Measurements from ENCODE around the gene PCDHB8.
"Not testable (repeated sequence)": the region's sequence is repeated elsewhere in the genome, so short reads cannot be mapped to it uniquely, and the experiment has no call there.

The PCDHB8 gene

DNA sequence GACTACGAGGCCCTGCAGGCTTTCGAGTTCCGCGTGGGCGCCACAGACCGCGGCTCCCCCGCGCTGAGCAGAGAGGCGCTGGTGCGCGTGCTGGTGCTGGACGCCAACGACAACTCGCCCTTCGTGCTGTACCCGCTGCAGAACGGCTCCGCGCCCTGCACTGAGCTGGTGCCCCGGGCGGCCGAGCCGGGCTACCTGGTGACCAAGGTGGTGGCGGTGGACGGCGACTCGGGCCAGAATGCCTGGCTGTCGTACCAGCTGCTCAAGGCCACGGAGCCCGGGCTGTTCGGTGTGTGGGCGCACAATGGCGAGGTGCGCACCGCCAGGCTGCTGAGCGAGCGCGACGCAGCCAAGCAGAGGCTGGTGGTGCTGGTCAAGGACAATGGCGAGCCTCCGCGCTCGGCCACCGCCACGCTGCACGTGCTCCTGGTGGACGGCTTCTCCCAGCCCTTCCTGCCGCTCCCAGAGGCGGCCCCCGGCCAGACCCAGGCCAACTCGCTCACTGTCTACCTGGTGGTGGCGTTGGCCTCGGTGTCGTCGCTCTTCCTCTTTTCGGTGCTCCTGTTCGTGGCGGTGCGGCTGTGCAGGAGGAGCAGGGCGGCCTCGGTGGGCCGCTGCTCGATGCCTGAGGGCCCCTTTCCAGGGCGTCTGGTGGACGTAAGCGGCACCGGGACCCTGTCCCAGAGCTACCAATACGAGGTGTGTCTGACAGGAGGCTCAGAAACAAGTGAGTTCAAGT lies 6.7 kb downstream of the PCDHB8 start:
- DNase-seq, result not testable (repeated sequence)

DNA sequence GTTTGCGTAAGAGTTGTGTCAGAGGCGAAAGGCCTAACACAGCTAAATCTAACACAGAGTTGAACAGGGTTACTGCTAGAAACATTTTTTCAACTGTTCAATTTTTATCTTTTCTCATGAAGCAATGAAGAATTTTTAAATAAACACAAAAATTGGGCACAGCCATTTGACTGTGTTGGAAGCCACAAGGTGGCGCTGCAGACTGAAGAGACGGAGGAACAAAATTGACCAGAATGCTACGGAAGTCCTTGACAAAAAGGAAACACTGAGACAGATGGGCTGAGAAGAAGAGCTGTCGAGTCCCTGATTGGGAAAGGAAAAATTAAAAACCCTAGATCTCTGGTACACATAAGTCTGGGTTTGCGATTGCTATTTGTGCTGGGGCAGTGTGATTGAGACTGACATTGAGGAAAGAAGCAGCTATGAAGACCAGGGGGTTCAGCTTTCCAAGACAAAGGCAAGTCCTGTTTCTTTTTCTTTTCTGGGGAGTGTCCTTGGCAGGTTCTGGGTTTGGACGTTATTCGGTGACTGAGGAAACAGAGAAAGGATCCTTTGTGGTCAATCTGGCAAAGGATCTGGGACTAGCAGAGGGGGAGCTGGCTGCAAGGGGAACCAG lies 9.4 kb downstream of the PCDHB8 start, which contains the start of gene PCDHB9:
Gene PCDHB9, plus strand, starts transcription at position 265 of the 616 bp plus-strand sequence. Its CDS starts 158 bp downstream, at position 423.
- no peak for DNase-seq

- not testable (repeated sequence) for DNase-seq
Observed at GRCh38 chr5:141188682-141189081, 11.1 kb downstream of the PCDHB8 start.

DNA sequence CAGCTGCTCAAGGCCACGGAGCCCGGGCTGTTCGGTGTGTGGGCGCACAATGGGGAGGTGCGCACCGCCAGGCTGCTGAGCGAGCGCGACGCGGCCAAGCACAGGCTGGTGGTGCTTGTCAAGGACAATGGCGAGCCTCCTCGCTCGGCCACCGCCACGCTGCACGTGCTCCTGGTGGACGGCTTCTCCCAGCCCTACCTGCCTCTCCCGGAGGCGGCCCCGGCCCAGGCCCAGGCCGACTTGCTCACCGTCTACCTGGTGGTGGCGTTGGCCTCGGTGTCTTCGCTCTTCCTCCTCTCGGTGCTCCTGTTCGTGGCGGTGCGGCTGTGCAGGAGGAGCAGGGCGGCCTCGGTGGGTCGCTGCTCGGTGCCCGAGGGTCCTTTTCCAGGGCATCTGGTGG lies 11.5 kb downstream of the PCDHB8 start:
- DNase-seq, result not testable (repeated sequence)

GRCh38 chr5:141192110-141192725 lies 14.6 kb downstream of the PCDHB8 start, which contains the start of gene PCDHB10:
Gene PCDHB10, plus strand, starts transcription at chr5:141192353. Its CDS starts 200 bp downstream, at chr5:141192553.
- no peak for DNase-seq

- not testable (repeated sequence) for DNase-seq
Observed at GRCh38 chr5:141194332-141194731, 16.7 kb downstream of the PCDHB8 start.

- no peak for DNase-seq
Observed at GRCh38 chr5:141196363-141196762, 18.8 kb downstream of the PCDHB8 start.

DNA sequence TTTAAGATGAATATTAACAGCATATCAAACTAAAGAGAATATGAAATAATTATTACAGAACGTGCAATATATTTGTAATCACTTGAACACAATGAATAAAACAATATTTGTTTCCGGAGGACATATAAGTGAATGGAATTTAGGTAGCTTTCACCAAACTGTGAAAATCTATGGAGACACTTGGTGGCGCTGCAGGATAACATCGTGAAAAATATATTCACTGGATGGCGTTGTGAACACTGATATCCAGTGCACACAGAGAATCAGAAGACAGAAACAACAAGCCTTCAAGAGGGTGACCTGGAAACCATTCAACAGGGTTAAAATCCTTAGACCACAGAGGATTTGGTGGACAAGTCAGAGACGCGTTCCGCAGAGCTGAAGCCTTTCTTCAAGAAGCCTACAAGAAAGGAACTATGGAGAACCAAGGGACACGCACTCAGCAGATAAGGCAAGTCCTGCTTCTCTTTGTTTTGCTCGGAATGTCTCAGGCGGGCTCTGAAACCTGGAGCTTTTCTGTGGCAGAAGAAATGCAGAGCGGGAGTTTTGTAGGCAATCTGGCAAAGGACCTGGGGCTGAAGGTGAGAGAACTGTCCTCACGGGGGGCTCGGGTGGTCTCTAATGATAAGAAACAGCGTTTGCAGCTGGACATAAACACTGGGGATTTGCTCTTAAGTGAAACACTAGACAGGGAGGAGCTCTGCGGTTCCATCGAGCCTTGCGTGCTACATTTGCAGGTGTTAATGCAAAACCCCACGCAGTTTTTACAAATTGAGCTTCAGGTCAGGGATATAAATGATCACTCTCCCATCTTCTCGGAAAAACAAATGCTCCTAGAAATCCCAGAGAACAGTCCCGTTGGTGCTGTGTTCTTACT lies 22.0 kb downstream of the PCDHB8 start, which contains the start of gene PCDHB11:
Gene PCDHB11, plus strand, starts transcription at position 269 of the 877 bp plus-strand sequence. Its CDS starts 148 bp downstream, at position 417.
- DNase-seq, result no peak

DNA sequence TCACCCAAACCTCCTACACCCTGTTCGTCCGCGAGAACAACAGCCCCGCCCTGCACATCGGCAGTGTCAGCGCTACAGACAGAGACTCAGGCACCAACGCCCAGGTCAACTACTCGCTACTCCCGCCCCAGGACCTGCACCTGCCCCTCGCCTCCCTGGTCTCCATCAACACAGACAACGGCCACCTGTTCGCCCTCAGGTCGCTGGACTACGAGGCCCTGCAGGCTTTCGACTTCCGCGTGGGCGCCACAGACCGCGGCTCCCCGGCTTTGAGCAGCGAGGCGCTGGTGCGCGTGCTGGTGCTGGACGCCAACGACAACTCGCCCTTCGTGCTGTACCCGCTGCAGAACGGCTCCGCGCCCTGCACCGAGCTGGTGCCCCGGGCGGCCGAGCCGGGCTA lies 23.5 kb downstream of the PCDHB8 start:
- DNase-seq, result not testable (repeated sequence)

- DNase-seq, result not testable (repeated sequence)
Observed at GRCh38 chr5:141201646-141202045, 24.1 kb downstream of the PCDHB8 start.

- DNase-seq, result no peak
Observed at GRCh38 chr5:141208478-141208877, 30.9 kb downstream of the PCDHB8 start, which contains the start of gene PCDHB12. Gene PCDHB12, plus strand, starts transcription at chr5:141208719. Its CDS starts 189 bp downstream, at chr5:141208908.

GRCh38 chr5:141210281-141210680 lies 32.7 kb downstream of the PCDHB8 start:
- not testable (repeated sequence) for DNase-seq

- DNase-seq, result not testable (repeated sequence)
Observed at GRCh38 chr5:141210849-141211248, 33.3 kb downstream of the PCDHB8 start.

- DNase-seq, result not testable (repeated sequence)
Observed at GRCh38 chr5:141213656-141214339, 36.2 kb downstream of the PCDHB8 start, which contains the start of gene PCDHB13. Gene PCDHB13, plus strand, starts transcription at chr5:141213919. Its CDS starts 205 bp downstream, at chr5:141214124.

DNA sequence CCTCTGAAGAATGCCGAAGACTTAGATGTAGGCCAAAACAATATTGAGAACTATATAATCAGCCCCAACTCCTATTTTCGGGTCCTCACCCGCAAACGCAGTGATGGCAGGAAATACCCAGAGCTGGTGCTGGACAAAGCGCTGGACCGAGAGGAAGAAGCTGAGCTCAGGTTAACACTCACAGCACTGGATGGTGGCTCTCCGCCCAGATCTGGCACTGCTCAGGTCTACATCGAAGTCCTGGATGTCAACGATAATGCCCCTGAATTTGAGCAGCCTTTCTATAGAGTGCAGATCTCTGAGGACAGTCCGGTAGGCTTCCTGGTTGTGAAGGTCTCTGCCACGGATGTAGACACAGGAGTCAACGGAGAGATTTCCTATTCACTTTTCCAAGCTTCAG lies 37.0 kb downstream of the PCDHB8 start:
- not testable (repeated sequence) for DNase-seq

- DNase-seq, result not testable (repeated sequence)
Observed at GRCh38 chr5:141215504-141215903, 37.9 kb downstream of the PCDHB8 start.

GRCh38 chr5:141216035-141216434 lies 38.4 kb downstream of the PCDHB8 start:
- not testable (repeated sequence) for DNase-seq

DNA sequence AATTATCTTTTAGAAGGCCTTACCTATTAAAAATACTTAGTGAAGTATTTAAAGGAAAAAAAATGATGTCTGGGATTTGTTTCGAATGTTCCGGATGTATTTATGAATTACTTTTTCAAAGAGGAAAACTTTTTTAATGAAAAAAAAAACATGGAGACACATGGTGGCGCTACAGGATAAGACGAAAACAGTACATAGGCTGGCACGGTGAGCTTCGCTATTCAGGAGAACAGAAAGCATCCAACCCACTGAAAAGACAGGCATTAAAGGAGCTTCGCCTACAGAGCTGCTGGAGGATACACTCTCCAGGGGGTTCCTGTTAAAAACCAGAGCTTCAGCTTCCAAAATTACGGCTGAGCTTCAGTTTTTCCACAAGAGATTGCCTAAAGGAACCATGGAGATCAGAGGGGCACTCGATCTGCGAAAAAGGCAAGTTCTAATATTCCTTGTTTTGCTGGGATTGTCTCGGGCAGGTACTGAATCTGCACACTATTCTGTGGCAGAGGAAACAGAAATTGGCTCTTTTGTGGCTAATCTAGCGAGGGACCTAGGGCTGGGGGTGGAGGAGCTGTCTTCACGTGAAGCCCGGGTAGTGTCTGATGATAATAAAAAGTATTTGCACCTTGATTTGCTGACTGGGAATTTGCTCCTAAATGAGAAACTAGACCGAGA lies 45.7 kb downstream of the PCDHB8 start, which contains the start of gene PCDHB14:
Gene PCDHB14, plus strand, starts transcription at position 232 of the 672 bp plus-strand sequence. Its CDS starts 163 bp downstream, at position 395.
- no peak for DNase-seq

GRCh38 chr5:141224844-141225243 lies 47.3 kb downstream of the PCDHB8 start:
- DNase-seq, result not testable (repeated sequence)

GRCh38 chr5:141225421-141225820 lies 47.8 kb downstream of the PCDHB8 start:
- DNase-seq, result not testable (repeated sequence)

Data from activated CD4-positive, CD25-positive, alpha-beta regulatory T cell (primary cell).